Measurements from ENCODE around the gene LZTR1. TPM values are rescaled to one million over a fixed set of nuclear protein-coding genes. Genes with fewer than 3 reads are reported as not detected.

The LZTR1 gene
- total and polyA plus RNA-seq, 9 donors, result 28.2 to 73.4 (median 50.0) TPM

- Histone ChIP-seq H3K4me1 (ENCODE audit: insufficient read depth) (no peaks in the 10 kb centered on the region), H3K27me3 (no peaks in the 10 kb centered on the region), H3K9me3 (no peaks in the 10 kb centered on the region), H3K27ac (no peak overlapping the region), H3K4me3 (peak overlapping the region; percentile 23), H3K36me3 (no peaks in the 10 kb centered on the region)
- DNase-seq, result no peak
- intact Hi-C loops (cut with DNase I), result no loop called here
- WGBS, 3 donors, result 8 to 23% (median 17%) methylated on average over 19 to 63 of the region's 65 CpGs
- TF ChIP-seq POLR2A (IDR thresholded peaks at IDR 0.05) (no peak), CTCF (IDR thresholded peaks at IDR 0.05) (no peak), EP300 (IDR thresholded peaks at IDR 0.05) (no peak)
Measured at GRCh38 chr22:20965104-20965887, 16.8 kb upstream of the LZTR1 start.

DNA sequence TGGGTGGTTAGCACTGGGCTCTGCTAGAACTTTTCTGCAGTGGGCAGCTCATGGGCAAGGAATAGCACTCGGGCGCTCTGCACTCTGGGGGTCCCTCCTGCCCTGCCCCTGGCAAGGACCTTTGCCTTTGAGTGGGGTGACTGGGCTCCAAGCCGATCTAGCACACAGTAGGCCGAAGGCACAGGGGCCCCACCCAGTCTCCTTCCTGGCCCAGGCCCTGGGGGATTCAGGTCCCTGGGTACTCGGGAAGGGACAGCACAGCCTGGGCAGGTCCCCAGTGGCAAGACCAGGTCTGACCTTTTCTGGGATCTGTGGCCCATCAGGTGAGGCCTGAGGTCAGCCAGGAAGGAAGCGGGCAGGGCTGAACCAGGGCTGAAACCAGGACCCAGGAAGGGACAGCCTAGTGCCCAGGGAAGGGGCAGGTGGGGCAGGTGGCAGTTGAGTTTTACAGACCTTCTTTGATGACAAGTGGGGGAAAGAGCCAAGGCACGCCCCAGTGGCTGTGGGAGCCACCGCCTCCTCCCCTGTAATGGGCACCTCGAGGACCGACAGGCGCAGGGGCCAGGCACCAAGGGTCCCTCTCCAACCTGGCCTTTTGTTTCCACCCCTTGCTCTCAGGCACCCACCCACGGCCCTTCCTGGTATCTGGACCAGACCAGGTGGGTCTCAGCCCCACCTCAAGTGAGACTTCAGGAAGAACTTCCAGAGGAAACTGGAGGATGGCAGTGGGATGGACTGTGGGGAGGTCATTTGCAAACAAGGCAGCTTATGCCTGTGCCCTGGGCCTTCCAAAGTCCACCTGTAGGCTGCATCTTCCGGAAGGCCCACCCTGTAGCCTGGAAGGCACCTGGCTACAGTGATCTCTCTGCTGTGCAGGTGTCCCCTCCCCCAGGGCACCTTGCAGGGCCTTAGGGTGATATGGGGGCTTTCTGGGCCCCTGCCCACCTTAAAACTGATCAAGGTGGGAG lies 15.9 kb upstream of the LZTR1 start:
- H3K9me3 ChIP-seq, result no peaks in the 10 kb centered on the region
- TF ChIP-seq CTCF (IDR thresholded peaks at IDR 0.05) (no peak), EP300 (IDR thresholded peaks at IDR 0.05) (no peak), POLR2A (IDR thresholded peaks at IDR 0.05) (no peak)
- H3K4me3 ChIP-seq, result no peak overlapping the region
- H3K27me3 ChIP-seq, result no peaks in the 10 kb centered on the region
- H3K4me1 ChIP-seq (ENCODE audit: insufficient read depth), result no peaks in the 10 kb centered on the region
- 86 to 94% (median 89%) methylated on average over 13 of the region's 13 CpGs for WGBS, 3 donors
- intact Hi-C loops (cut with DNase I), result no loop called here
- H3K27ac ChIP-seq, result no peak overlapping the region
- no peak for DNase-seq
- H3K36me3 ChIP-seq, result no peaks in the 10 kb centered on the region

DNA sequence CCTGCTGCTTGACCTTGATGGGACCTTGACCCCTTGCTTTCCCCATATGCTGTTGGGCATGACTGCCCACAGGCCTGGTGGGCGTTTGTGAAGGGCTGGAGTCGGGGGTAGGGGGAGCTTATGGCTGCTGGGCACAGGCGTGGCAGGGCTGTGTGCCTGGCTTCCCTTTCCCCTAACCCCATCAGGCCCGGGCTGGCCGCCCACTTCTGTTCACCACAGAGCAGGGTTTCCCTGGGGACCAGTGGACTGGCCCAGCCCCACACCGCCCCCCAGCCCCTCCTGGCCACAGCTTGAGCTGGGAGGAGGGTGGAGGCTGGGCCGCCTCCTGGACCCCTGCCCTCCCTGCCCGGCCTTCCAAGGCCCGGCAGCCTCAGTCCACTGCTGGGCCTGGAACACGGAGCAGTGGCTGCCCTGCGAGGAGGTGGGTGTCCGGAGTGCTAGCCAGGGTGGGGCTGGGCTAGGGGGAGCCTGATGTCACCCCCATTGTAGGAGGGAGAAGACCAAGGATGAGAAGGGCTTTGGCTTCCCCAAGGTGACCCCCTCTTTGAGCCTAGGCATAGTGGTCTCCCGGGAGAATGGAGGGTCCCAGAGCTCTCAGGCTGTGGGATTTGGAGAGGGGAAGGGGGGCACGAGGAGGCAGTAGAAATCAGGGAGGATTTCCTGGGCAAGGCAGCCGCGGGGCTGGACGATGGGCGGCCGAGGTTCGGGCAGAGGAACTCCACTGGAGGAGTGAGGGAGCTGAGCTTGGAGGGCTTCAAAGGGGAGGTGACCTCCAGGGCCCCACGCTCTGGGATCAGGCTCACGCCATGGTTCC lies 15.0 kb upstream of the LZTR1 start, which contains the start of gene AIFM3:
Gene AIFM3 (plus strand): TSS at position 373 of the 814 bp plus-strand sequence. CDS start 690 bp downstream, outside the sequence.
- no peak for TF ChIP-seq CTCF (IDR thresholded peaks at IDR 0.05)
- no peak for TF ChIP-seq POLR2A (IDR thresholded peaks at IDR 0.05)
- TF ChIP-seq EP300 (IDR thresholded peaks at IDR 0.05), result no peak
- intact Hi-C loops (cut with DNase I), result no loop called here
- no peaks in the 10 kb centered on the region for H3K9me3 ChIP-seq
- H3K4me1 ChIP-seq (ENCODE audit: insufficient read depth), result no peaks in the 10 kb centered on the region
- H3K27me3 ChIP-seq, result no peaks in the 10 kb centered on the region
- WGBS, 3 donors, result 54 to 65% (median 64%) methylated on average over 22 of the region's 22 CpGs
- H3K4me3 ChIP-seq, result no peak within 1 kb of the TSS
- no peak within 1 kb of the TSS for H3K27ac ChIP-seq
- no peak for DNase-seq
- H3K36me3 ChIP-seq, result no peaks in the 10 kb centered on the region

- Histone ChIP-seq H3K4me3 (no peak overlapping the region), H3K27ac (no peak overlapping the region), H3K9me3 (no peaks in the 10 kb centered on the region), H3K36me3 (no peaks in the 10 kb centered on the region), H3K4me1 (ENCODE audit: insufficient read depth) (no peaks in the 10 kb centered on the region), H3K27me3 (no peaks in the 10 kb centered on the region)
- intact Hi-C loops (cut with DNase I), result no loop called here
- TF ChIP-seq CTCF (IDR thresholded peaks at IDR 0.05) (no peak), EP300 (IDR thresholded peaks at IDR 0.05) (no peak), POLR2A (IDR thresholded peaks at IDR 0.05) (no peak)
- WGBS, 3 donors, result 49 to 59% (median 58%) methylated on average over 19 of the region's 19 CpGs
- no peak for DNase-seq
Measured at GRCh38 chr22:20967697-20968211, 14.3 kb upstream of the LZTR1 start.
